Fibroblast of pulmonary artery (primary cell): Measurements from ENCODE around the gene CLDN9.

Experiments
- DNase-seq: peaks from one replicate; pipeline ENCODE4 v3.0.0-alpha.2; 2010; ENCODE audit warnings: low read depth
- H3K4me3 ChIP-seq: replicated peaks from 2 replicates; pipeline ENCODE4 v1.5.1; 2011; ENCODE audit warnings: low read depth, mild to moderate bottlenecking, control low read depth, low read length, moderate library complexity
- CTCF ChIP-seq: IDR thresholded peaks from 2 replicates; pipeline ENCODE4 v1.5.1; 2011; ENCODE audit warnings: mild to moderate bottlenecking, control low read depth, low read length, inconsistent platforms; ENCODE audit errors: missing control alignments

The CLDN9 gene

DNA sequence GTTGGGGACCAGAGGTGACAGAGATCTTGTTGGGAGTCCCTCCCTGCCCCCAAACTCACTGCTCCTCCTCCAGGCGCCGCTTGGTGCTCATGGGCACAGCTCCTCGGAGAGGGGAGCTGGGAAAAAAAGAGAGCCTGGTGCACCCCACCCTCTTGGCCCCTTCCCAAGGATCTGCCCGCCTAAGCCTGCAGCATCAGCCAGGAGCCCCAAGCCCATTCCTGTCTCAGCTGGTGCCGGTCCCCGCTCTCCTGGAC is 10.6 kb downstream of the CLDN9 start:
- TF ChIP-seq CTCF = no peak
- H3K4me3 ChIP-seq = peak overlapping the region; percentile 80
- peak; percentile 44 for DNase-seq

DNA sequence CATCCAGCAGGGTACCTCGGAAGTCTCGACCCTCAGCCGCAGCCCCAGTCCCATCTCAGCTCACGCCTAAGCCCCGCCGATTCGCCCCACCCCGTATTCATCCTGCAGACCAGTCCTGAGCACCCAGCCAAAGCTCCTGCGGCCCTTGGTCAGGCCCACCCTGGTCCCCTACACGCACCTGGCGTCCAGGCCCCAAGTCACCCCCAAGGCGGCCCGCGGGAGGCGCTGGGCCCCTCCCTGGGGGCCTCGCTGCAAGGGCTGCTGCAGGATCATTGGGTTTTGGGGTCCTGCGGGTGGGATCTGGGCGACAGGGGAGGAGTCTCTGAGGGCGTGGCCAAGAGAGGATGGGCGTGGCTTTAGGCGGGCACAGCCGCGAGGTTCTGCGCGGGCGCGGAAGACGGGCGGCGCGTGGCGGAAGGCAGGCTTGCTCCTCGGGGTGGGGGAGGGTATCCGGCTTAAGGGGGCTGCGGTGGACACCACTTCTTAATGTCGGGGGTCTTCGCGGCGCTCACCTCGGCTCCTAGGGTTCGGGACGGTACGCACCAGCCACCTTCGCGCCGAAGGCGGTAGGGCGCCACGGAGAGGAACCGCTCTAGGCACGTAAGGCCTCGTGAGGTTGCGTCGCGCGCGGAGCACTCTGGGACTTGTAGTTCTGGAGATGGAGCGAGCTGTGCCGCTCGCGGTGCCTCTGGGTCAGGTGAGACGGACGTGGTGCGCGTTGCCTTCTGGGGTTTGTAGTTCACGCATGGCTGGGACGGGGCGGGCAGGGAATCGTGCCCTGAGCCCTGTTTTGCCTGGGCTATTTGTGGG is 11.2 kb downstream of the CLDN9 start, which contains the start of the genes HCFC1R1 and THOC6:
HCFC1R1 (minus strand) TSS at position 274 of the 810 bp plus-strand sequence; CDS start at position 273, 1 bp downstream.
THOC6 (plus strand) TSS at position 367 of the 810 bp plus-strand sequence; CDS start at position 659, 292 bp downstream.
- peak; percentile 99 for DNase-seq
- H3K4me3 ChIP-seq = peak within 1 kb of the TSS; percentile 80
- TF ChIP-seq CTCF = no peak

DNA sequence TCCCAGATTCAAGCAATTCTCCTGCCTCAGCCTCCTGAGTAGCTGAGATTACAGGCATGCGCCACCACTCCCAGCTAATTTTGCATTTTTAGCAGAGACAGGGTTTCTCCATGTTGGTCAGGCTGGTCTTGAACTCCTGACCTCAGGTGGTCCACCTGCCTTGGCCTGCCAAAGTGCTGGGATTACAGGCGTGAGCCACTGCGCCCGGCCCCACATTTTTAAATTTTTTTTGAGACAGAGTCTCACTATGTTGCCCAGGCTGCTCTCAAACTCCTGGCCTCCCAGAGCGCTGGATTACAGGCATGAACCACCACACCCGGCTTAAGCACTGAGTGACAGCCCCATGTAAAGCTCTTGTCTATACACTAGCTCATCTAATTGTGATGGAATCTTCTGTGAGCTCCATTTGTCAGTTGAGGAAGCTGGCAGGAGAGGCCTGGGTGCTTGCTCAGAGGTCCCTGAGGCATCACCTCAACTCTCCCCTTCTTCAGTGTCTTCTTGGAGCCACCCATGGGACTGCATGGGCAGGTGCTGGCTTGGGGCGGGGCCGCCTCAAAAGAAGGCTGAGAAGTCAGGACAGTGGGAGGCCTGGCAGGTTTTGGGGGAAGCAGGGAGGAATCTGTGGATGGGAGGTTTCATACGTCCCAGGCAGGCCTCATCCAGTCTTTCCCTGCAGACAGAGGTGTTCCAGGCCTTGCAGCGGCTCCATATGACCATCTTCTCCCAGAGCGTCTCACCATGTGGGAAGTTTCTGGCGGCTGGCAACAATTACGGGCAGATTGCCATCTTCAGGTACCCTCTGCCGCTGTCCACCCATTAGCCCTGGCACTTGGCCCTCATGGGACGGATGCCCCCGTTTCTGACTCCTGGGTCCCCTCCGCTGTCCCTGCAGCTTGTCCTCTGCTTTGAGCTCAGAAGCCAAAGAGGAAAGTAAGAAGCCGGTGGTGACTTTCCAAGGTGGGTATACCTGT is 12.6 kb downstream of the CLDN9 start:
- no peak overlapping the region for H3K4me3 ChIP-seq
- DNase-seq = no peak
- no peak for TF ChIP-seq CTCF

GRCh38 chr16:3026003-3026378 is 13.3 kb downstream of the CLDN9 start:
- no peak overlapping the region for H3K4me3 ChIP-seq
- no peak for DNase-seq
- TF ChIP-seq CTCF = no peak

GRCh38 chr16:3026609-3027488 is 14.1 kb downstream of the CLDN9 start:
- no peak for TF ChIP-seq CTCF
- no peak for DNase-seq
- no peak overlapping the region for H3K4me3 ChIP-seq

GRCh38 chr16:3027489-3027795 is 14.7 kb downstream of the CLDN9 start:
- no peak for TF ChIP-seq CTCF

More at GRCh38 chr16:3027489-3027795, 14.7 kb downstream of the CLDN9 start:
- H3K4me3 ChIP-seq = no peak overlapping the region
- DNase-seq = no peak
